ENCODE data around the gene CYTIP. TPM values are rescaled to one million over a fixed set of nuclear protein-coding genes. Genes with fewer than 3 reads are reported as not detected.

CYTIP gene
- polyA plus RNA-seq, 3 donors = 61.9 to 188 (median 83.5) TPM

DNA sequence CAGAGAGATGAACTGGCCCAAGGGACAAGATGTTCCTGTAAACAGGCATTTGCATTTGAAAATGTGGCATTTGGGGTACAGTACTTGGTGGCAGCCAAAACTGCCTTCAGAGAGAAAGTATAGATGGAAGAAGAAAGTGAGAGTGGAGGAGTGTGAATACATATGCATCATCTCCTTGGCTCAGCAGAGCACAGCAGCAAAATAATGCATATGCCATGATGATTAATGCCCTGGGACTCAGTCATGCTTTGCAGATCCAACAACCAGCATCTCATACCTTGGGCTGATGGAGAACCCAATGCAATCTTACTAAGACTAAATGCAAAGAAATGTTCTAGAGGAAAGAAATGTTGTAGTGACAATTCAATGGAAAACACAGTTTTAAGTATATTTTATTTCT lies 29.7 kb upstream of the CYTIP start:
- Histone ChIP-seq H3K4me1 (ENCODE audit: control insufficient read depth in 1 of 2, insufficient read depth in 2 of 2, low read length in 2 of 2) (peaks cover 15 to 20% of the 10 kb centered on the region in 2 donors), H4K20me1 (ENCODE audit: insufficient read depth, low read length) (no peaks in the 10 kb centered on the region), H3K36me3 (replicated peaks in 1 of 2; ENCODE audit: control insufficient read depth in 1 of 2, insufficient read depth in 2 of 2, low read length in 2 of 2) (no peaks in the 10 kb centered on the region), H3K4me2 (replicated peaks; ENCODE audit: extremely low read depth, low read length, poor library complexity, severe bottlenecking) (no peak overlapping the region), H2AFZ (ENCODE audit: insufficient read depth, low read depth, low read length, poor library complexity, severe bottlenecking) (no peak overlapping the region), H3K9me3 (replicated peaks in 1 of 2; ENCODE audit: control insufficient read depth in 1 of 2, insufficient read depth in 1 of 2, low read length in 2 of 2) (no peaks in the 10 kb centered on the region), H3K9ac (ENCODE audit: insufficient read depth, low read length, poor library complexity, severe bottlenecking) (no peak overlapping the region), H3K4me3 (replicated peaks in 1 of 3; ENCODE audit: low read depth in 2 of 3, low read length in 3 of 3) (no peak overlapping the region), H3K79me2 (ENCODE audit: insufficient read depth, low read length) (no peaks in the 10 kb centered on the region), H3K27ac (ENCODE audit: low read depth in 1 of 2, low read length in 2 of 2) (no peak overlapping the region), H3K27me3 (ENCODE audit: control insufficient read depth in 2 of 2, insufficient read depth in 2 of 2, low read length in 2 of 2) (no peaks in the 10 kb centered on the region)
- Mint-ChIP-seq H3K27me3 (ENCODE audit: low read depth in 3 of 3) (no peaks in the 10 kb centered on the region), H3K4me3 (no peak overlapping the region), H3K27ac (no peak overlapping the region), H3K9me3 (peaks cover 0 to 4% (median 0%) of the 10 kb centered on the region in 7 donors), H3K36me3 (no peaks in the 10 kb centered on the region), H3K4me1 (peaks cover 25% of the 10 kb centered on the region)
- TF ChIP-seq, protein P1, sequence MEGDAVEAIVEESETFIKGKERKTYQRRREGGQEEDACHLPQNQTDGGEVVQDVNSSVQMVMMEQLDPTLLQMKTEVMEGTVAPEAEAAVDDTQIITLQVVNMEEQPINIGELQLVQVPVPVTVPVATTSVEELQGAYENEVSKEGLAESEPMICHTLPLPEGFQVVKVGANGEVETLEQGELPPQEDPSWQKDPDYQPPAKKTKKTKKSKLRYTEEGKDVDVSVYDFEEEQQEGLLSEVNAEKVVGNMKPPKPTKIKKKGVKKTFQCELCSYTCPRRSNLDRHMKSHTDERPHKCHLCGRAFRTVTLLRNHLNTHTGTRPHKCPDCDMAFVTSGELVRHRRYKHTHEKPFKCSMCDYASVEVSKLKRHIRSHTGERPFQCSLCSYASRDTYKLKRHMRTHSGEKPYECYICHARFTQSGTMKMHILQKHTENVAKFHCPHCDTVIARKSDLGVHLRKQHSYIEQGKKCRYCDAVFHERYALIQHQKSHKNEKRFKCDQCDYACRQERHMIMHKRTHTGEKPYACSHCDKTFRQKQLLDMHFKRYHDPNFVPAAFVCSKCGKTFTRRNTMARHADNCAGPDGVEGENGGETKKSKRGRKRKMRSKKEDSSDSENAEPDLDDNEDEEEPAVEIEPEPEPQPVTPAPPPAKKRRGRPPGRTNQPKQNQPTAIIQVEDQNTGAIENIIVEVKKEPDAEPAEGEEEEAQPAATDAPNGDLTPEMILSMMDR (IDR thresholded peaks at IDR 0.05) = no peak
- intact Hi-C loops (cut with micrococcal nuclease) = no loop called here
- no peak for DNase-seq

DNA sequence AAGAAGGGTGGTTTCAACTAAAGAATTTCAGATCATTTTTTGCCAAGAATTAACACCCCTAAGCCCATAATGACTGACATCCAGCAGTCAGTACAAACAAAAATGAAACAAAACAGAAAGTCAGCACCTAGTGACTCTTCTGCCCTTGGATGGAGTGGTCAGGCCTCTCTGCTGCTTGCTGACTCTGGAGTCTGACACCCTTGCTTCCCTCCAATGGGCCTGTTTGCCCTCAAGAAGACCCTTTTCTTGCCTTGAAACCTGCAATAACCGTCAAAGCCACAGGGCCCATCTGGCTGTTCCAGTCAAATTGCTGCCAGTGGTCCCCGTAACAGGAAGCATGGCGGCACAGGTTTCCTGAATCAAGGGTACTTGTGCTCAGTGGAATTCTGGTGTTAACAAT lies 27.2 kb upstream of the CYTIP start:
- no peaks in the 10 kb centered on the region for H3K36me3 ChIP-seq (replicated peaks in 1 of 2; ENCODE audit: control insufficient read depth in 1 of 2, insufficient read depth in 2 of 2, low read length in 2 of 2)
- TF ChIP-seq, protein P1 (IDR thresholded peaks at IDR 0.05) = no peak
- no peak for DNase-seq
- no peak overlapping the region for H3K4me3 ChIP-seq (replicated peaks in 1 of 3; ENCODE audit: low read depth in 2 of 3, low read length in 3 of 3)
- H3K4me1 ChIP-seq (ENCODE audit: control insufficient read depth in 1 of 2, insufficient read depth in 2 of 2, low read length in 2 of 2) = peaks cover 30 to 44% of the 10 kb centered on the region in 2 donors
- no peaks in the 10 kb centered on the region for H3K79me2 ChIP-seq (ENCODE audit: insufficient read depth, low read length)
- H3K9ac ChIP-seq (ENCODE audit: insufficient read depth, low read length, poor library complexity, severe bottlenecking) = no peak overlapping the region
- Mint-ChIP-seq H3K27me3 (ENCODE audit: low read depth in 3 of 3) (no peaks in the 10 kb centered on the region), H3K36me3 (peaks cover 0 to 6% of the 10 kb centered on the region in 2 donors), H3K9me3 (peaks cover 0 to 2% (median 0%) of the 10 kb centered on the region in 7 donors), H3K4me1 (peaks cover 43% of the 10 kb centered on the region), H3K27ac (peak overlapping the region in 5 of 7 donors; percentile 20 to 60 (median 40)), H3K4me3 (no peak overlapping the region)
- H4K20me1 ChIP-seq (ENCODE audit: insufficient read depth, low read length) = no peaks in the 10 kb centered on the region
- 63% methylated on average over 3 of the region's 3 CpGs for WGBS (ENCODE audit: insufficient coverage)
- no peak overlapping the region for H2AFZ ChIP-seq (ENCODE audit: insufficient read depth, low read depth, low read length, poor library complexity, severe bottlenecking)
- H3K4me2 ChIP-seq (replicated peaks; ENCODE audit: extremely low read depth, low read length, poor library complexity, severe bottlenecking) = no peak overlapping the region
- H3K27ac ChIP-seq (ENCODE audit: low read depth in 1 of 2, low read length in 2 of 2) = no peak overlapping the region
- H3K9me3 ChIP-seq (replicated peaks in 1 of 2; ENCODE audit: control insufficient read depth in 1 of 2, insufficient read depth in 1 of 2, low read length in 2 of 2) = no peaks in the 10 kb centered on the region
- no peaks in the 10 kb centered on the region for H3K27me3 ChIP-seq (ENCODE audit: control insufficient read depth in 2 of 2, insufficient read depth in 2 of 2, low read length in 2 of 2)
- intact Hi-C loops (cut with micrococcal nuclease) = no loop called here
